ENCODE data around the gene DEFB123.

DNA sequence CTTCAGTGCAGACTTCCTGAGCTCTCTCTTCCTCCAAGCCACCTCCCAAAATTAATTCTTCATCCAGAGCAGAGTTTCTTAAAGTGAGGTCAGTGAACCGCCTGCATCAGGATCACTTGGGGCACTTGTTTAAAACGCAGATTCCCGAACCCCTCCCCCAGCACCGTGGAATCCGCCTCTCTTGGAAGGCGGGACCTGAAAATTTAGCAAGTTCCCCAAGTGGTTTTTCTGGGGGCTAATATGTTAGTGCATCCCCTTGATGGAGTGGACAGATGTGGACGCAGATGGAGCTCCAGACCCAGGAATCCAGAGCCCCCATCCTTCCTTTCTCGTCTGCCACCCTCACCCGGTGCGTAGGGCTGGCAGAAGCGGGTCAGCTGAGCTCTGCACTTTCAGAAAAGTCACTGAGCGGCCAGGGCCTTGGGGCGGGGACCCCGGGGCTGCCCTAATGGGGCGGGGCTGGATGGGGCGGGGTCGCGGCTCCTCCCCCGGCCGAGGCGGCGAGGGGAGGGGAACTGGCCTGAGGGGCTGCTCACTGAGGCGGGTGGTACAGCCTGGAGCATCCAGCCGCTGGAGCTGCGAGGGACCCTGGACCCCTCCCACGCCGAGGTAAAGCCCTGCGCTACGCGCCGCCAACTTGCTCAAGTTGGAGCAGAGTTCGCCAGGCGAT is 34.5 kb downstream of the DEFB123 start, which contains the start of the genes DEFB124 and REM1:
- TF ChIP-seq, protein P1, sequence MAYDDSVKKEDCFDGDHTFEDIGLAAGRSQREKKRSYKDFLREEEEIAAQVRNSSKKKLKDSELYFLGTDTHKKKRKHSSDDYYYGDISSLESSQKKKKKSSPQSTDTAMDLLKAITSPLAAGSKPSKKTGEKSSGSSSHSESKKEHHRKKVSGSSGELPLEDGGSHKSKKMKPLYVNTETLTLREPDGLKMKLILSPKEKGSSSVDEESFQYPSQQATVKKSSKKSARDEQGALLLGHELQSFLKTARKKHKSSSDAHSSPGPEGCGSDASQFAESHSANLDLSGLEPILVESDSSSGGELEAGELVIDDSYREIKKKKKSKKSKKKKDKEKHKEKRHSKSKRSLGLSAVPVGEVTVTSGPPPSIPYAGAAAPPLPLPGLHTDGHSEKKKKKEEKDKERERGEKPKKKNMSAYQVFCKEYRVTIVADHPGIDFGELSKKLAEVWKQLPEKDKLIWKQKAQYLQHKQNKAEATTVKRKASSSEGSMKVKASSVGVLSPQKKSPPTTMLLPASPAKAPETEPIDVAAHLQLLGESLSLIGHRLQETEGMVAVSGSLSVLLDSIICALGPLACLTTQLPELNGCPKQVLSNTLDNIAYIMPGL (CRISPR knock-in tag; IDR thresholded peaks at IDR 0.05) = no peak
- TF ChIP-seq, protein P2, sequence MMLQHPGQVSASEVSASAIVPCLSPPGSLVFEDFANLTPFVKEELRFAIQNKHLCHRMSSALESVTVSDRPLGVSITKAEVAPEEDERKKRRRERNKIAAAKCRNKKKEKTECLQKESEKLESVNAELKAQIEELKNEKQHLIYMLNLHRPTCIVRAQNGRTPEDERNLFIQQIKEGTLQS (CRISPR knock-in tag; conservative IDR thresholded peaks at IDR 0.05) = no peak
- TF ChIP-seq, protein P3, sequence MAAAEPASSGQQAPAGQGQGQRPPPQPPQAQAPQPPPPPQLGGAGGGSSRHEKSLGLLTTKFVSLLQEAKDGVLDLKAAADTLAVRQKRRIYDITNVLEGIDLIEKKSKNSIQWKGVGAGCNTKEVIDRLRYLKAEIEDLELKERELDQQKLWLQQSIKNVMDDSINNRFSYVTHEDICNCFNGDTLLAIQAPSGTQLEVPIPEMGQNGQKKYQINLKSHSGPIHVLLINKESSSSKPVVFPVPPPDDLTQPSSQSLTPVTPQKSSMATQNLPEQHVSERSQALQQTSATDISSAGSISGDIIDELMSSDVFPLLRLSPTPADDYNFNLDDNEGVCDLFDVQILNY (CRISPR knock-in tag; IDR thresholded peaks at IDR 0.05) = no peak
- TF ChIP-seq NR2C2 (CRISPR knock-in tag; IDR thresholded peaks at IDR 0.05) (no peak), JUN (CRISPR knock-in tag; IDR thresholded peaks at IDR 0.05) (no peak), FOXK1 (CRISPR knock-in tag; IDR thresholded peaks at IDR 0.05) (no peak), SMAD4 (CRISPR knock-in tag; IDR thresholded peaks at IDR 0.05) (no peak), NR1H2 (CRISPR knock-in tag; IDR thresholded peaks at IDR 0.05) (no peak)
- TF ChIP-seq, protein P4, sequence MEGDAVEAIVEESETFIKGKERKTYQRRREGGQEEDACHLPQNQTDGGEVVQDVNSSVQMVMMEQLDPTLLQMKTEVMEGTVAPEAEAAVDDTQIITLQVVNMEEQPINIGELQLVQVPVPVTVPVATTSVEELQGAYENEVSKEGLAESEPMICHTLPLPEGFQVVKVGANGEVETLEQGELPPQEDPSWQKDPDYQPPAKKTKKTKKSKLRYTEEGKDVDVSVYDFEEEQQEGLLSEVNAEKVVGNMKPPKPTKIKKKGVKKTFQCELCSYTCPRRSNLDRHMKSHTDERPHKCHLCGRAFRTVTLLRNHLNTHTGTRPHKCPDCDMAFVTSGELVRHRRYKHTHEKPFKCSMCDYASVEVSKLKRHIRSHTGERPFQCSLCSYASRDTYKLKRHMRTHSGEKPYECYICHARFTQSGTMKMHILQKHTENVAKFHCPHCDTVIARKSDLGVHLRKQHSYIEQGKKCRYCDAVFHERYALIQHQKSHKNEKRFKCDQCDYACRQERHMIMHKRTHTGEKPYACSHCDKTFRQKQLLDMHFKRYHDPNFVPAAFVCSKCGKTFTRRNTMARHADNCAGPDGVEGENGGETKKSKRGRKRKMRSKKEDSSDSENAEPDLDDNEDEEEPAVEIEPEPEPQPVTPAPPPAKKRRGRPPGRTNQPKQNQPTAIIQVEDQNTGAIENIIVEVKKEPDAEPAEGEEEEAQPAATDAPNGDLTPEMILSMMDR (IDR thresholded peaks at IDR 0.05) = no peak
- TF ChIP-seq, protein P5, sequence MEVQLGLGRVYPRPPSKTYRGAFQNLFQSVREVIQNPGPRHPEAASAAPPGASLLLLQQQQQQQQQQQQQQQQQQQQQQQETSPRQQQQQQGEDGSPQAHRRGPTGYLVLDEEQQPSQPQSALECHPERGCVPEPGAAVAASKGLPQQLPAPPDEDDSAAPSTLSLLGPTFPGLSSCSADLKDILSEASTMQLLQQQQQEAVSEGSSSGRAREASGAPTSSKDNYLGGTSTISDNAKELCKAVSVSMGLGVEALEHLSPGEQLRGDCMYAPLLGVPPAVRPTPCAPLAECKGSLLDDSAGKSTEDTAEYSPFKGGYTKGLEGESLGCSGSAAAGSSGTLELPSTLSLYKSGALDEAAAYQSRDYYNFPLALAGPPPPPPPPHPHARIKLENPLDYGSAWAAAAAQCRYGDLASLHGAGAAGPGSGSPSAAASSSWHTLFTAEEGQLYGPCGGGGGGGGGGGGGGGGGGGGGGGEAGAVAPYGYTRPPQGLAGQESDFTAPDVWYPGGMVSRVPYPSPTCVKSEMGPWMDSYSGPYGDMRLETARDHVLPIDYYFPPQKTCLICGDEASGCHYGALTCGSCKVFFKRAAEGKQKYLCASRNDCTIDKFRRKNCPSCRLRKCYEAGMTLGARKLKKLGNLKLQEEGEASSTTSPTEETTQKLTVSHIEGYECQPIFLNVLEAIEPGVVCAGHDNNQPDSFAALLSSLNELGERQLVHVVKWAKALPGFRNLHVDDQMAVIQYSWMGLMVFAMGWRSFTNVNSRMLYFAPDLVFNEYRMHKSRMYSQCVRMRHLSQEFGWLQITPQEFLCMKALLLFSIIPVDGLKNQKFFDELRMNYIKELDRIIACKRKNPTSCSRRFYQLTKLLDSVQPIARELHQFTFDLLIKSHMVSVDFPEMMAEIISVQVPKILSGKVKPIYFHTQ (CRISPR knock-in tag; IDR thresholded peaks at IDR 0.05) = no peak
- TF ChIP-seq, protein P6, sequence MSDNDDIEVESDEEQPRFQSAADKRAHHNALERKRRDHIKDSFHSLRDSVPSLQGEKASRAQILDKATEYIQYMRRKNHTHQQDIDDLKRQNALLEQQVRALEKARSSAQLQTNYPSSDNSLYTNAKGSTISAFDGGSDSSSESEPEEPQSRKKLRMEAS (CRISPR knock-in tag; IDR thresholded peaks at IDR 0.05) = no peak
